CD4-positive, alpha-beta memory T cell (primary cell): Measurements from ENCODE around the gene GOLGA6D. TPM values are rescaled to one million over a fixed set of nuclear protein-coding genes. Genes with fewer than 3 reads are reported as not detected.
A peak's percentile ranks its signal among the peaks of the same experiment; 100 is the strongest.
"Not testable (repeated sequence)": the region's sequence is repeated elsewhere in the genome, so short reads cannot be mapped to it uniquely, and the experiment has no call there.

Source experiments
- CTCF ChIA-PET: fragments of 350-600 bp; sonication (Branson Sonifier 250); formaldehyde crosslinking; loops from one replicate; lab custom pipeline; 2021; ENCODE audit warnings: inconsistent platforms; ENCODE audit not compliant: partially characterized antibody; lab: Charles Lee
- POLR2A ChIA-PET: fragments of 350-600 bp; sonication (Branson Sonifier 250); formaldehyde crosslinking; loops from one replicate; lab custom pipeline; 2021; ENCODE audit not compliant: partially characterized antibody; lab: Charles Lee
- DNase-seq, 5 donors: peaks; one replicate each; pipeline versions ENCODE4 v3.0.0 to v3.0.0-alpha.2; 2020 to 2022; ENCODE audit warnings: mixed read lengths in 1 of 5
- H3K27ac ChIP-seq: one replicate; pipeline ENCODE4 v1.7.0; 2013; ENCODE audit warnings: low read depth, low read length
- H3K27me3 ChIP-seq: 2 replicates; pipeline ENCODE4 v1.7.0; 2013; ENCODE audit warnings: mild to moderate bottlenecking, low read length, moderate library complexity; ENCODE audit not compliant: insufficient read depth
- H3K36me3 ChIP-seq: 2 replicates; pipeline ENCODE4 v1.7.0; 2013; ENCODE audit warnings: mild to moderate bottlenecking, low read length, moderate library complexity; ENCODE audit not compliant: insufficient read depth
- H3K4me1 ChIP-seq: 2 replicates; pipeline ENCODE4 v1.7.0; 2013; ENCODE audit warnings: mild to moderate bottlenecking, low read length, moderate library complexity; ENCODE audit not compliant: insufficient read depth
- H3K4me3 ChIP-seq, 2 donors: one replicate each; pipeline ENCODE4 v1.7.0; 2013; ENCODE audit warnings: low read length in 2 of 2, mild to moderate bottlenecking in 1 of 2
- H3K9me3 ChIP-seq, 2 donors: one replicate each; pipeline ENCODE4 v1.7.0; 2013; ENCODE audit warnings: low read length in 2 of 2, control low read depth in 1 of 2; ENCODE audit not compliant: control insufficient read depth in 1 of 2
- H3K27ac Mint-ChIP-seq, 7 donors: one replicate each; pipeline ENCODE4 v1.8.0; 2020 to 2021; ENCODE audit warnings: mixed read lengths in 7 of 7, mild to moderate bottlenecking in 6 of 7, inconsistent platforms in 3 of 7, moderate library complexity in 3 of 7
- H3K27me3 Mint-ChIP-seq, 2 donors: one replicate each; pipeline ENCODE4 v1.8.0; 2020 to 2021; ENCODE audit warnings: mixed read lengths in 2 of 2
- H3K36me3 Mint-ChIP-seq, 2 donors: one replicate each; pipeline ENCODE4 v1.8.0; 2020 to 2021; ENCODE audit warnings: mixed read lengths in 2 of 2, inconsistent platforms in 1 of 2, mild to moderate bottlenecking in 1 of 2
- H3K4me1 Mint-ChIP-seq, 4 donors: one replicate each; pipeline ENCODE4 v1.8.0; 2020 to 2021; ENCODE audit warnings: mixed read lengths in 4 of 4, mild to moderate bottlenecking in 1 of 4
- H3K4me3 Mint-ChIP-seq, 8 donors: one replicate each; pipeline ENCODE4 v1.8.0; 2020 to 2021; ENCODE audit warnings: mixed read lengths in 8 of 8, mild to moderate bottlenecking in 7 of 8, moderate library complexity in 6 of 8, inconsistent platforms in 3 of 8
- H3K9me3 Mint-ChIP-seq, 8 donors: one replicate each; pipeline ENCODE4 v1.8.0; 2020 to 2021; ENCODE audit warnings: mixed read lengths in 8 of 8, mild to moderate bottlenecking in 5 of 8, inconsistent platforms in 3 of 8, moderate library complexity in 1 of 8
- intact Hi-C: fragments of 100-400 bp; cut with micrococcal nuclease; formaldehyde crosslinking; loops from one replicate; pipeline ENCODE4 v1.15.1; 2023
- polyA plus RNA-seq, 2 donors: library from polyadenylated mRNA; unstranded; fragments of 300-500 nt; fragmentation: Illumina TruSeq; gene quantifications; one replicate each; pipeline ENCODE4 v1.2.3, GENCODE V29; 2021
- total RNA-seq, 2 experiments: library from RNA; stranded (reverse); gene quantifications; one replicate each; pipeline ENCODE4 v1.2.3, GENCODE V29; 2021

The GOLGA6D gene
- total and polyA plus RNA-seq, 4 experiments from 2014 or later: not detected

DNA sequence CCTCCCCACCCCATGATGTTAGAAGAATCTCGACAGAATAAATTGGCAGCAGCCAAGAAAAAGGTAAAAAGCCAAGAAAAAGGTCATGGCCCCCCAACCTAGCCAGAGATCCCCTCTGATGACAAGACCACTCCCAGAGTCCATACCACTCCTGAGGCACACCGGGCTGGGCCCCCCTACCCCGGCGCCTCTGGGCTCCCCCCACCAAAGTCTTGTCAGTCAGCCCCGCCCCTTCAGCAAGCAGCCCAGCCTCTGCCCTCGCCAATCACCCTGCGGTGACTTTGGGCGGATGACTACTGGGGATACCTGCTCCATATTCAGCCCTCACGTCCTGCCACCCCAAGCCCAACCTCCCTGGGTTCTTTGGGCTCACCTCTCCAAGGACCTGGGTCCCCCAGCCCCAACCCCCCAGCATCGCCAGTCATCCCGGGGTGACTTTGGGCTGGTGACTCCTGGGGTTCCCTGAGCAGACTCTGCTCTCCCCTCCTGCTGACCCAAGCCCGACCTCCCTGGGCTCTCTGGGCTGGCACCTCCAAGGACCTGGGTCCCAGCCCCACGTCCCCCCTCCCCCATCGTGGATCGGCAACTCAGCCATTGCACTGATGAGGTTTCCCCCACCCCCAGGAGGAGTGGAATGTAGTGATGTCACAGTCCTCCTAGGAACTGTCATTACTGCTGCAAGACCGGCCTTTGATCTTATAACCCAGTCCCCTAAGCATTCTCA lies 23.9 kb upstream of the GOLGA6D start:
- CTCF ChIA-PET, H3K27me3 ChIP-seq, H3K27me3 Mint-ChIP-seq, H3K4me1 ChIP-seq, H3K4me1 Mint-ChIP-seq, DNase-seq, H3K9me3 Mint-ChIP-seq, H3K27ac ChIP-seq, H3K36me3 ChIP-seq, intact Hi-C loops, H3K27ac Mint-ChIP-seq, H3K36me3 Mint-ChIP-seq, H3K4me3 ChIP-seq, H3K9me3 ChIP-seq, POLR2A ChIA-PET, H3K4me3 Mint-ChIP-seq: not testable (repeated sequence)

DNA sequence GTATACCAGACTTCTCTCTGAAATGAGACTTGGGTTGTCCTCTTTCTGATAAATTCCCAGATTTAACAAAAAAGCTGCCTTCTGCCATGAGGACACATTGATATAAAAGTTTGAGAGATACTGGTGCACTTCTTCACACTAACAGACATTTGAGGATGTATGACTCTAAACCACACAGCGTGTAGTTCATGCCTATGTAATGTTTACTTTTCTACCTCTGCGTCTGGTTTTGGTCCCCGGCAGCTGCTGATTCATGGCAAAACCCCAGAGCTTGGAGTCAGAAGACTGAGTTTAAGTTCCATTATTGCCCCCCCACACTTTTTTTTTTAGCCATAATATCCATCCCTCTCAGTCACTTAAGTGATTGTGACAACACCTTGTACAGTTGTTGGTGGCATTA lies 22.8 kb upstream of the GOLGA6D start:
- DNase-seq, H3K27ac ChIP-seq, H3K27me3 Mint-ChIP-seq, H3K9me3 ChIP-seq, H3K4me3 ChIP-seq, intact Hi-C loops, H3K36me3 ChIP-seq, POLR2A ChIA-PET, H3K36me3 Mint-ChIP-seq, H3K4me1 ChIP-seq, H3K27me3 ChIP-seq, H3K9me3 Mint-ChIP-seq, CTCF ChIA-PET, H3K4me1 Mint-ChIP-seq, H3K27ac Mint-ChIP-seq, H3K4me3 Mint-ChIP-seq: not testable (repeated sequence)

DNA sequence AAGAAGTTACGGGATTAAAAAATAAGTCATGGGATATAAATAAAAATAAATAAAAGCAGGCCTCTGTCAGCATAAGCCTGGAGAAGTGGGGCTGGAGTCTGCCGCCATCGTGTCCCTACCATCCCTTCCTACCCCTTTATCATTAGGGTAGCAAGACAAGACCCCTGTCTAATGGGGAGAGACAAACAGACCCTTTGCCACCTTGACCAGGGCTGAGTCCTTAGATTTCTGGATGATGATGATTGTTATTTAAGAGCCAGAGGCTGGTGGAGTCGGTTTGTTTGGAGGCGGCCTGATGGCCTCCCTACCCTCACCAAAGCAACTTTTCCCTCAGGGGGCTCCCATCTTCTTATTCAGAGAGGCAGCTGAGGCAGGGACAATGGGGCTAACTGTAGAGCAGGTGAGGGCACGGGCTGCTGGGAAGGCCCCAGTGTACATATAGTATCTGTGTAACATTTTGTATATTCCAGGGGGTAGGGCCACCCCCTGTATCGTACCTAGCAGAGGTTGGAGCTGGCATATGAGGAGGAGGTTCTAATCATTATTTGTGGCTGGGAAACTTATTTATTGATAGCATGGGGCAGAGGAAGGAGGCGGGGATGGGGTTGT lies 8.8 kb upstream of the GOLGA6D start:
- H3K27ac ChIP-seq, H3K4me3 ChIP-seq, H3K36me3 Mint-ChIP-seq, POLR2A ChIA-PET, H3K36me3 ChIP-seq, H3K9me3 Mint-ChIP-seq, H3K4me1 Mint-ChIP-seq, CTCF ChIA-PET, DNase-seq, H3K4me1 ChIP-seq, H3K27me3 Mint-ChIP-seq, H3K4me3 Mint-ChIP-seq, intact Hi-C loops, H3K27me3 ChIP-seq, H3K9me3 ChIP-seq, H3K27ac Mint-ChIP-seq: not testable (repeated sequence)

DNA sequence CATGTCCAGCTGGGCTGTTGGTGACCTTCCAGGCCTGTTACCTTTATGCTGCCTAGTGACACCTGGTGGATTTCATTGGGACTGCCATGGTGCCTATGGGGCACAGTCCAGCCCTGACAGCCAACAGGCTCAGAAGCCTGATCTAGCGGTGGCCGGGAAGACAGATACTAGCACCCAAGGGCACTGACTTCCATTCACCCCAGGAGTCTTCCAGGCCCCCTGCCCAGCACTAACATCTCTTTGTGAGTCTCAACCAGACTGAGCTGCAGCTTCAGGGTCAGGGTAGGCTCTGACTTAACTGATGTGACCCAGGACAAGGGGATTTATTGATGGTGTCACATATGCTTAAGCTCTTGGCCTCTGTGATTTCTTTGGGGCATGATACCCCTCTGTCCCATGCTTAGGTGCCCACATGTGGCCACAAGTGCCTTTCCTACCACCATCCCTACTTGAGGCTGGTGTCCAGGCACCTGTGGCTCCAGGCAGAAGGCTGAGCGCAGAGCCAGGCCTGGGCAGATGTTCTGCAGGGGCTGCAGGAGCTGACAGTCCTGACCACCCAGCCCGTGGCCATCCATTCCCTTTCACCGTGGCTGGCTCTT lies 8.0 kb upstream of the GOLGA6D start:
- H3K36me3 ChIP-seq, H3K4me3 Mint-ChIP-seq, H3K4me1 ChIP-seq, H3K9me3 ChIP-seq, intact Hi-C loops, H3K27ac ChIP-seq, H3K4me3 ChIP-seq, H3K27me3 Mint-ChIP-seq, POLR2A ChIA-PET, H3K27me3 ChIP-seq, H3K36me3 Mint-ChIP-seq, H3K9me3 Mint-ChIP-seq, H3K4me1 Mint-ChIP-seq, CTCF ChIA-PET, H3K27ac Mint-ChIP-seq: not testable (repeated sequence)
- DNase-seq: peak; percentile 28 to 49 (median 41)

DNA sequence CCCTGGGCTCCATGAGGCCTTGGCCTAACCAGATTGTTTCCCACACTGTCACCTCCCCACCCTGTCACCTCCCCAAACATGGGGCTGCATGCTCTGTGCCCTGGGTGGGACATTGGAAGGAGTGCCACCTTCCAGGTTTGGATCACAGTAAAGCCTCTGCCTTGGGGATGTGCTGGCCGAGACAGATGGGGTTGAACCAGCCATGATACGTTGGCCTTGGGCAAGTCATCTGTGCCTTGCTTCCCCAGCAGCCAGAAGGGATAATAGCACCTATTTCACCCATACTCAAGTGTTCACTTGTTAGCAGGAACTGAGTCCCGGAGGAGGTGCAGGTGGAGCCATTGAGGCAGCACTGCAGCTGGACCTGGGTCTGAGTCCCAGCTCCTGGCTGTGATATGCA lies 7.0 kb upstream of the GOLGA6D start:
- H3K9me3 Mint-ChIP-seq, H3K4me3 Mint-ChIP-seq, H3K27ac ChIP-seq, H3K4me1 ChIP-seq, H3K27me3 ChIP-seq, H3K36me3 ChIP-seq, H3K27me3 Mint-ChIP-seq, POLR2A ChIA-PET, H3K4me3 ChIP-seq, H3K4me1 Mint-ChIP-seq, CTCF ChIA-PET, H3K9me3 ChIP-seq, intact Hi-C loops, H3K36me3 Mint-ChIP-seq: not testable (repeated sequence)
- H3K27ac Mint-ChIP-seq: peak overlapping the region in 1 of 7 donors; percentile 29
- DNase-seq: peak in 1 of 5 donors; percentile 15

- POLR2A ChIA-PET, H3K9me3 ChIP-seq, intact Hi-C loops, H3K9me3 Mint-ChIP-seq, H3K27ac ChIP-seq, H3K4me1 Mint-ChIP-seq, H3K4me3 Mint-ChIP-seq, H3K27ac Mint-ChIP-seq, DNase-seq, H3K36me3 ChIP-seq, H3K36me3 Mint-ChIP-seq, H3K4me1 ChIP-seq, H3K4me3 ChIP-seq, H3K27me3 ChIP-seq, CTCF ChIA-PET, H3K27me3 Mint-ChIP-seq: not testable (repeated sequence)
These were observed 4.1 kb upstream of the GOLGA6D start for GRCh38 chr15:75278497-75278896.

DNA sequence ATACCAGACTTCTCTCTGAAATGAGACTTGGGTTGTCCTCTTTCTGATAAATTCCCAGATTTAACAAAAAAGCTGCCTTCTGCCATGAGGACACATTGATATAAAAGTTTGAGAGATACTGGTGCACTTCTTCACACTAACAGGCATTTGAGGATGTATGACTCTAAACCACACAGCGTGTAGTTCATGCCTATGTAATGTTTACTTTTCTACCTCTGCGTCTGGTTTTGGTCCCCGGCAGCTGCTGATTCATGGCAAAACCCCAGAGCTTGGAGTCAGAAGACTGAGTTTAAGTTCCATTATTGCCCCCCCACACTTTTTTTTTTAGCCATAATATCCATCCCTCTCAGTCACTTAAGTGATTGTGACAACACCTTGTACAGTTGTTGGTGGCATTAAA lies 1.5 kb downstream of the GOLGA6D start:
- H3K4me1 Mint-ChIP-seq, intact Hi-C loops, H3K27me3 Mint-ChIP-seq, H3K36me3 ChIP-seq, POLR2A ChIA-PET, H3K27ac ChIP-seq, H3K9me3 ChIP-seq, H3K27me3 ChIP-seq, H3K4me3 ChIP-seq, H3K4me3 Mint-ChIP-seq, DNase-seq, H3K36me3 Mint-ChIP-seq, H3K4me1 ChIP-seq, H3K27ac Mint-ChIP-seq, H3K9me3 Mint-ChIP-seq, CTCF ChIA-PET: not testable (repeated sequence)
